Testis (tissue), 3 donors: Measurements from ENCODE around the gene RNF180. TPM values are rescaled to one million over a fixed set of nuclear protein-coding genes. Genes with fewer than 3 reads are reported as not detected.

Experiments used
- DNase-seq: peaks from one replicate; pipeline ENCODE4 v3.0.0-alpha.2; 2019
- H3K27ac ChIP-seq, 2 donors: fragments of 200-600 bp; sonication (generic); one replicate each; pipeline ENCODE4 v1.5.1; 2019
- H3K27me3 ChIP-seq: fragments of 200-600 bp; sonication (generic); one replicate; pipeline ENCODE4 v1.5.1; 2019
- H3K36me3 ChIP-seq: fragments of 200-600 bp; sonication (generic); one replicate; pipeline ENCODE4 v1.5.1; 2017; ENCODE audit warnings: low read depth; ENCODE audit errors: missing control alignments
- H3K4me1 ChIP-seq: fragments of 200-600 bp; sonication (generic); one replicate; pipeline ENCODE4 v1.5.1; 2019
- H3K4me3 ChIP-seq, 2 donors: fragments of 200-600 bp; sonication (generic); one replicate each; pipeline ENCODE4 v1.5.1; 2017 to 2019
- H3K9me3 ChIP-seq: fragments of 200-600 bp; sonication (generic); one replicate; pipeline ENCODE4 v1.5.1; 2017
- POLR2A ChIP-seq: fragments of 450-650 bp; IDR thresholded peaks from one replicate; pipeline ENCODE4 v1.6.1; 2017; ENCODE audit warnings: antibody characterized with exemption, mild to moderate bottlenecking, moderate library complexity
- WGBS, 2 donors: methylation state at CpG; one replicate each; pipeline ENCODE4 v1.1.5; 2018; 5-methylcytosine and 5-hydroxymethylcytosine counted together
- intact Hi-C: fragments of 100-400 bp; cut with DNase I; formaldehyde crosslinking; loops from one replicate; pipeline ENCODE4 v1.15.1; 2023; ENCODE audit warnings: low total_unique reads
- polyA plus RNA-seq: library from polyadenylated mRNA; stranded (reverse); fragments of 350-450 nt; fragmentation: Illumina TruSeq; extraction: RNeasy Lipid Tissue Mini Kit (QIAGEN cat#74804); gene quantifications from one replicate; pipeline ENCODE4 v1.2.3, GENCODE V29; 2014; ENCODE audit warnings: low read depth, low replicate concordance; ENCODE audit not compliant: insufficient read depth
- total RNA-seq, 2 donors: library from RNA; depleted of rRNA; stranded (reverse); fragments of >200 nt; gene quantifications; one replicate each; pipeline ENCODE4 v1.2.3, GENCODE V29; 2016
- TF ChIP-seq, protein P1 (sequence below), 3 experiments: fragments of 450-650 bp in 2 of 3; fragments of 200-600 bp in 1 of 3; sonication (generic) in 1 of 3; IDR thresholded peaks; one replicate each; pipeline ENCODE4 v1.5.1; 2016 to 2019; ENCODE audit warnings: antibody characterized with exemption in 3 of 3, mild to moderate bottlenecking in 2 of 3, moderate library complexity in 1 of 3

The RNF180 gene
- total and polyA plus RNA-seq, 3 donors from 2014 or later = 4.5 to 25.6 (median 23.1) TPM

DNA sequence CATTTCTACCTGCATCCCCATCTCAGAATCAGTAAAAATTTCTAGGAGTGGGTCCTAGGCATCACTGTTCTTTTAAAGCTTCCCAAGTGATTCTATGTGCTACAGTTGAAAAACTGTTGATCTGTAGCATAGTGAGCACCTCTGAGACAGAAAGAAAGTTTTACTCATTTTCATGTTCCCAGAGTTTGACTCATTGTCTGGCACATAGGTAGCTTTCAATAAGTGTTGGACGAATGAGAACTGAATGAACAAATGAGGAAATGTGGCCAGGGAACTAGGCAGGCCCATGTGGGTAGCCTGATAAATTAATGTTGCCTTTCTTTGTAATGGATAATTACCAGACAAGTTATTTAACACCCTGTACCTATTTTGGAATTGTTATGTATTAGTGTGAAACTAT is 33.8 kb downstream of the RNF180 start:
- no peak overlapping the region for H3K4me3 ChIP-seq
- no peak for TF ChIP-seq POLR2A
- TF ChIP-seq, protein P1, sequence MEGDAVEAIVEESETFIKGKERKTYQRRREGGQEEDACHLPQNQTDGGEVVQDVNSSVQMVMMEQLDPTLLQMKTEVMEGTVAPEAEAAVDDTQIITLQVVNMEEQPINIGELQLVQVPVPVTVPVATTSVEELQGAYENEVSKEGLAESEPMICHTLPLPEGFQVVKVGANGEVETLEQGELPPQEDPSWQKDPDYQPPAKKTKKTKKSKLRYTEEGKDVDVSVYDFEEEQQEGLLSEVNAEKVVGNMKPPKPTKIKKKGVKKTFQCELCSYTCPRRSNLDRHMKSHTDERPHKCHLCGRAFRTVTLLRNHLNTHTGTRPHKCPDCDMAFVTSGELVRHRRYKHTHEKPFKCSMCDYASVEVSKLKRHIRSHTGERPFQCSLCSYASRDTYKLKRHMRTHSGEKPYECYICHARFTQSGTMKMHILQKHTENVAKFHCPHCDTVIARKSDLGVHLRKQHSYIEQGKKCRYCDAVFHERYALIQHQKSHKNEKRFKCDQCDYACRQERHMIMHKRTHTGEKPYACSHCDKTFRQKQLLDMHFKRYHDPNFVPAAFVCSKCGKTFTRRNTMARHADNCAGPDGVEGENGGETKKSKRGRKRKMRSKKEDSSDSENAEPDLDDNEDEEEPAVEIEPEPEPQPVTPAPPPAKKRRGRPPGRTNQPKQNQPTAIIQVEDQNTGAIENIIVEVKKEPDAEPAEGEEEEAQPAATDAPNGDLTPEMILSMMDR (IDR thresholded peaks at IDR 0.05) = no peak
- intact Hi-C loops = loop anchor here (10.0 kb wide), 1 partner anchor 55 kb away; no protein-coding TSS in a partner anchor

DNA sequence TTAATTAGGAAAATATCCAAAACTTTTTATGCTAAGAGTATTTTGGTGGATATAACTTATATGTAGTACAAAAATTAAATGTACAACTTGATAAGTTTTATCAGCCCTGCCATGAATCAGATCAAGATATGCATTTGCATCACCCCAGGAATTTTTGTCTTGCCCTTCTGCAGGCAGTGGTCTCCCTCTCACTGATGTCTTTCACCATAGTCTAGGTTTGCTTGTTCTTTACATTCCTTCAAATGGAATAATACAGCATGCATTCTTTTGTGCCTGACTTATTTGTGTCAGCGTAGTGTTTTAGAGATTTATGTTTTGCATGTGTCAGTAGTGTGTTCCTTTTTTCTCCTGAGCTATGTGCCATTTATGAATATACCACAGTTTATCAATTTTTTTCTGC is 36.4 kb downstream of the RNF180 start:
- no peaks in the 10 kb centered on the region for H3K36me3 ChIP-seq
- 89 to 96% methylated on average over 1 of the region's 1 CpG for WGBS, 2 donors
- TF ChIP-seq POLR2A = no peak
- TF ChIP-seq, protein P1 (IDR thresholded peaks at IDR 0.05) = no peak
- H3K9me3 ChIP-seq = no peaks in the 10 kb centered on the region
- intact Hi-C loops = no loop called here
- H3K4me3 ChIP-seq = no peak overlapping the region
- H3K27me3 ChIP-seq = no peaks in the 10 kb centered on the region
- no peaks in the 10 kb centered on the region for H3K4me1 ChIP-seq
- DNase-seq = no peak
- no peak overlapping the region for H3K27ac ChIP-seq

More for the DNA sequence above, 33.8 kb downstream of the RNF180 start:
- no peaks in the 10 kb centered on the region for H3K9me3 ChIP-seq
- 60 to 69% methylated on average over 1 of the region's 1 CpG for WGBS, 2 donors
- DNase-seq = no peak
- no peak overlapping the region for H3K27ac ChIP-seq
- H3K4me1 ChIP-seq = no peaks in the 10 kb centered on the region
- H3K36me3 ChIP-seq = no peaks in the 10 kb centered on the region
- H3K27me3 ChIP-seq = no peaks in the 10 kb centered on the region

DNA sequence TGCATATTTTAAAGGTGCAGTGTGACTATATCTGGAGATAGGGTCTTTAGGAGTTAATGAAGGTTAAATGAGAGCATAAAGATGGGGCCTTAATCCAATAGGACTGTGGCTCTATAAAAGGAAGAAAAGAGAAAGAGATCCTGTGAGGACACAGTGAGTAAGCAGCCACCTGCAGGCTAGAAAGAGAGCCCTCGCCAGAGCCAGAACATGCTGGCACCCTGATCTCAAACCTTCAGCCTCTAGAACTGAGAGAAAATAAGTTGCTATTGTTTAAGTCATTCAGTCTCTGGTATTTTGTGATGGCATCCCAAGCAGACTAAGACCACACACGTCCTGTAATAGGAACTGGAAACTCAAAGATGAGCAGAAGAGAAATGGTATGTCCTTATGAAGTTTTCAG is 41.0 kb downstream of the RNF180 start:
- TF ChIP-seq, protein P1 (IDR thresholded peaks at IDR 0.05) = no peak
- TF ChIP-seq POLR2A = no peak
- no peak overlapping the region for H3K27ac ChIP-seq
- DNase-seq = no peak
- no peak overlapping the region for H3K4me3 ChIP-seq
- H3K4me1 ChIP-seq = no peaks in the 10 kb centered on the region
- no peaks in the 10 kb centered on the region for H3K27me3 ChIP-seq
- no peaks in the 10 kb centered on the region for H3K9me3 ChIP-seq
- 71 to 78% methylated on average over 2 of the region's 2 CpGs for WGBS, 2 donors
- intact Hi-C loops = no loop called here
- H3K36me3 ChIP-seq = no peaks in the 10 kb centered on the region

DNA sequence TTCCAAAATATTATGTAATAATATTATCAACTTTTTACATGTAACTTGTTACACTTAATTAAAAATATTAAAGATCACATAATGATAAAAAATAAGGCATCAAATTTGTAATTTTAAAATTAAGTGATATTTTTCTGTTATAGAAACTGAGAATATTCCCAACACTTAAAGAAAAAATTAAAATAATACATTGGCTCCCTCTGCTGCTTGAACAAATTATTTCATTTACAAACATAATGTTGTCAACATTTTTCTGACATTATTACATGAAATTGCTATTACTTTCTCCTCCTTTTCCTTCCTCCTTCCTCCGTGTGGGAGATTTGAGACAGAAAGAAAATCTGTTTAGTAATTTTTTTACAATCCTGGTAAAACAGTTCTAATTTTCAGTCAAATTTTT is 42.3 kb downstream of the RNF180 start:
- Histone ChIP-seq H3K27me3 (no peaks in the 10 kb centered on the region), H3K4me1 (no peaks in the 10 kb centered on the region), H3K4me3 (no peak overlapping the region), H3K9me3 (no peaks in the 10 kb centered on the region), H3K36me3 (no peaks in the 10 kb centered on the region), H3K27ac (no peak overlapping the region)
- WGBS, 2 donors = 31 to 44% methylated on average over 1 of the region's 1 CpG
- TF ChIP-seq, protein P1 (IDR thresholded peaks at IDR 0.05) = peak; percentile 14 to 27 (median 20)
- TF ChIP-seq POLR2A = no peak
- intact Hi-C loops = no loop called here
- no peak for DNase-seq

DNA sequence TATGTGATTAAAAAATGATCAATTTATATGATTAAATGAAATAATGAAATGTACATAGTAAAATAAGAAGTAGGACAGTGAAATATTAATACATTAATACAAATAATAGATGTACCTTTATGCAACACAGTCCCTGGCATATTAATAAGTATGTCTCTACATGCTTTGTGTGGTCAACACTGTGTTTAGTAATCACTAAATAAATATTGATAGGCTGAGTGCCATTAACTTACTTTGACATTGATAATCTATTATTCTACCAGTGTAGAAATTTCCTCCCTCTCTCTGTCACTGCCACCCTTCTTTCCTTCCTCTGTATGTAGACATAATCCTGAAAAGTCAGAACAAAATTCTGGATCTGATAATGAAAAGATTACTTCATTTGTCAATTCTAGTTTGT is 43.7 kb downstream of the RNF180 start:
- Histone ChIP-seq H3K36me3 (no peaks in the 10 kb centered on the region), H3K4me3 (no peak overlapping the region), H3K4me1 (no peaks in the 10 kb centered on the region), H3K9me3 (no peaks in the 10 kb centered on the region), H3K27me3 (no peaks in the 10 kb centered on the region), H3K27ac (no peak overlapping the region)
- intact Hi-C loops = no loop called here
- DNase-seq = no peak
- no peak for TF ChIP-seq POLR2A
- TF ChIP-seq, protein P1 (IDR thresholded peaks at IDR 0.05) = no peak
